K562 (cell line): Measurements from ENCODE around the gene FBRS. TPM values are rescaled to one million over a fixed set of nuclear protein-coding genes. Genes with fewer than 3 reads are reported as not detected.

Source experiments
- ATAC-seq: fragments of 200-7000 bp; cut with Tn5 transposase; 3 replicates; pipeline ENCODE4 v1.9.1; 2020; ENCODE audit warnings: moderate library complexity
- BruUV-seq: library from RNA; stranded (reverse); fragments of 400-500 nt; replicated peaks from 2 replicates; lab custom pipeline; 2021; lab: Mats Ljungman, UMichigan
- CTCF ChIA-PET: fragments of 300-600 bp; formaldehyde crosslinking; extraction: SDS; loops from one replicate; lab custom pipeline; 2021; ENCODE audit warnings: low intra/inter-chr PET ratio; lab: Yijun Ruan, JAX
- POLR2A ChIA-PET: fragments of 300-600, 350-650 bp; sonication (Branson Sonifier 250); formaldehyde crosslinking; extraction: SDS; loops from one replicate; lab custom pipeline; 2021; ENCODE audit warnings: antibody characterized with exemption, inconsistent platforms; lab: Yijun Ruan, JAX
- DNase-seq, 4 experiments: peaks; one replicate each; pipeline versions ENCODE4 v3.0.0 to v3.0.0-alpha.2; 2011 to 2018; ENCODE audit warnings: low spot score in 3 of 4, mixed read lengths in 3 of 4; ENCODE audit errors: extremely low read depth in 1 of 4
- FAIRE-seq: peaks from 2 replicates; lab custom pipeline; 2011; peaks lifted over from hg19 to GRCh38; lab: Jason Lieb, UNC
- H2AFZ ChIP-seq: 2 replicates; pipeline ENCODE4 v1.6.0; 2011; ENCODE audit warnings: low read depth, low read length, control low read depth, inconsistent platforms
- H3K27ac ChIP-seq: fragments of 200-600 bp; 3 replicates; pipeline ENCODE4 v1.8.0; 2011; ENCODE audit warnings: low read depth, mild to moderate bottlenecking, control low read depth, inconsistent platforms, low read length, moderate library complexity, mixed read lengths; ENCODE audit errors: extremely low read depth
- H3K27me3 ChIP-seq, 2 experiments: fragments of 300-600 bp in 1 of 2; 2 replicates in 1 of 2; 3 replicates in 1 of 2; pipeline versions ENCODE4 v1.6.0 to v1.8.0; 2011; ENCODE audit warnings: inconsistent platforms in 2 of 2, low read length in 2 of 2, mild to moderate bottlenecking in 1 of 2, mixed read lengths in 1 of 2, moderate library complexity in 1 of 2; ENCODE audit not compliant: control insufficient read depth in 2 of 2, insufficient read depth in 2 of 2
- H3K36me3 ChIP-seq: fragments of 300-600 bp; 3 replicates; pipeline ENCODE4 v1.8.0; 2011; ENCODE audit warnings: mild to moderate bottlenecking, low read length, inconsistent platforms; ENCODE audit not compliant: control insufficient read depth, insufficient read depth
- H3K4me1 ChIP-seq, 2 experiments: fragments of 200-600 bp in 1 of 2; replicated peaks in 1 of 2; 2 replicates in 1 of 2; 3 replicates in 1 of 2; pipeline versions ENCODE4 v1.5.1 to v1.8.0; 2011; ENCODE audit warnings: inconsistent platforms in 2 of 2, low read length in 2 of 2, mild to moderate bottlenecking in 1 of 2, mixed read lengths in 1 of 2, moderate library complexity in 1 of 2; ENCODE audit not compliant: control insufficient read depth in 2 of 2, insufficient read depth in 2 of 2
- H3K4me2 ChIP-seq: 2 replicates; pipeline ENCODE4 v1.6.1; 2011; ENCODE audit warnings: low read length, control low read depth, inconsistent platforms, mixed read lengths; ENCODE audit not compliant: insufficient read depth
- H3K4me3 ChIP-seq: fragments of 200-600 bp; sonication (generic), shearing (Covaris generic); 2 replicates; pipeline ENCODE4 v1.5.1; 2016; ENCODE audit warnings: control low read depth, inconsistent platforms
- H3K79me2 ChIP-seq: fragments of 200-600 bp; 3 replicates; pipeline ENCODE4 v1.8.0; 2011; ENCODE audit warnings: low read length, inconsistent platforms; ENCODE audit not compliant: control insufficient read depth, insufficient read depth
- H3K9ac ChIP-seq, 2 experiments: 2 replicates each; pipeline versions ENCODE4 v1.6.0 to v1.6.1; 2011; ENCODE audit warnings: low read depth in 2 of 2, low read length in 2 of 2, control low read depth in 1 of 2, inconsistent platforms in 1 of 2, mild to moderate bottlenecking in 1 of 2, mixed read lengths in 1 of 2; ENCODE audit not compliant: insufficient read depth in 1 of 2
- H3K9me1 ChIP-seq: one replicate; pipeline ENCODE4 v1.6.0; 2011; ENCODE audit warnings: inconsistent platforms, mild to moderate bottlenecking, low read length, moderate library complexity; ENCODE audit not compliant: control insufficient read depth, insufficient read depth
- H3K9me3 ChIP-seq: replicated peaks from 2 replicates; pipeline ENCODE4 v1.5.1; 2011; ENCODE audit warnings: low read depth, low read length, inconsistent platforms; ENCODE audit not compliant: control insufficient read depth, insufficient read depth
- H4K20me1 ChIP-seq: replicated peaks from 2 replicates; pipeline ENCODE4 v1.6.1; 2011; ENCODE audit warnings: low read length, inconsistent platforms, mixed read lengths; ENCODE audit not compliant: control insufficient read depth, insufficient read depth
- MEIS2 ChIP-seq: fragments of 450-650 bp; IDR thresholded peaks from 2 replicates; pipeline ENCODE4 v1.6.1; 2014; ENCODE audit warnings: mild to moderate bottlenecking; ENCODE audit not compliant: partially characterized antibody
- RBM14 ChIP-seq: fragments of 200-400 bp; formaldehyde crosslinking; IDR thresholded peaks from 2 replicates; pipeline ENCODE4 v1.6.1; 2018; ENCODE audit warnings: low read depth, mild to moderate bottlenecking, low read length, moderate library complexity, borderline replicate concordance; ENCODE audit not compliant: insufficient read depth
- ZNF23 ChIP-seq: fragments of 250-450 bp; sonication (Bioruptor Pico); IDR thresholded peaks from 2 replicates; pipeline ENCODE4 v1.4.0; 2020; ENCODE audit warnings: mild to moderate bottlenecking
- WGBS: fragments of 100-300 bp; shearing (Covaris generic); methylation state at CpG from one replicate; pipeline ENCODE4 v1.1.6; 2016; ENCODE audit warnings: low coverage, mixed read lengths; ENCODE audit not compliant: insufficient coverage; ENCODE audit errors: missing lambda C conversion rate; 5-methylcytosine and 5-hydroxymethylcytosine counted together
- in situ Hi-C: fragments of 300-500 bp; cut with MboI; formaldehyde crosslinking; loops from 4 replicates; pipeline ENCODE4 v1.15.0; 2018; ENCODE audit warnings: inconsistent platforms, mixed read lengths
- intact Hi-C: fragments of 100-400 bp; cut with micrococcal nuclease; formaldehyde crosslinking; loops from 2 replicates; pipeline ENCODE4 v1.14.2; 2022
- polyA plus RNA-seq, 8 experiments: library from polyadenylated mRNA; depleted of rRNA in 4 of 8; stranded (reverse) in 5 of 8; unstranded in 3 of 8; fragments of >200 nt; fragmentation: Nextera tagmentation in 2 of 8; fragmentation: Illumina TruSeq in 1 of 8; extraction: Ambion mirVana in 2 of 8; extraction: Trizol in 1 of 8; gene quantifications; 2 replicates each; pipeline versions ENCODE4 v1.2.1 to v1.2.3, GENCODE V29; 2011 to 2014; ENCODE audit warnings: inconsistent platforms in 1 of 8, missing spikeins in 1 of 8
- total RNA-seq, 7 experiments: library from RNA; depleted of rRNA in 6 of 7; stranded (reverse); fragments of >200 nt in 6 of 7; fragmentation: Illumina TruSeq in 2 of 7; extraction: Trizol in 2 of 7; gene quantifications; 2 replicates each; pipeline versions ENCODE4 v1.2.1 to v1.2.3, GENCODE V29; 2011 to 2021; ENCODE audit warnings: low replicate concordance in 1 of 7
- TF ChIP-seq, protein P1 (sequence below): fragments of 450-650 bp; IDR thresholded peaks from 2 replicates; pipeline ENCODE4 v1.6.1; 2018; ENCODE audit not compliant: partially characterized antibody
- TF ChIP-seq, protein P2 (sequence below): fragments of 450-650 bp; IDR thresholded peaks from 2 replicates; pipeline ENCODE4 v1.6.1; 2016
- TF ChIP-seq, protein P3 (sequence below), 3 experiments: fragments of 200-800 bp in 1 of 3; fragments of 250-450 bp in 1 of 3; fragments of 450-650 bp in 1 of 3; sonication (Bioruptor Pico) in 1 of 3; sonication (Bioruptor generic) in 1 of 3; formaldehyde crosslinking in 1 of 3; IDR thresholded peaks; 2 replicates each; pipeline versions ENCODE4 v1.6.1 to v1.8.0; 2016 to 2022; ENCODE audit warnings: mild to moderate bottlenecking in 2 of 3, missing genetic modification characterization in 2 of 3, missing compliant biosample characterization in 1 of 3, moderate library complexity in 1 of 3

FBRS gene
- total and polyA plus RNA-seq, 9 of the 15 experiments (the other 6 are each of a cell fraction or from before 2014, with no cell fraction given), result 0.32 to 59.5 (median 13.1) TPM

DNA sequence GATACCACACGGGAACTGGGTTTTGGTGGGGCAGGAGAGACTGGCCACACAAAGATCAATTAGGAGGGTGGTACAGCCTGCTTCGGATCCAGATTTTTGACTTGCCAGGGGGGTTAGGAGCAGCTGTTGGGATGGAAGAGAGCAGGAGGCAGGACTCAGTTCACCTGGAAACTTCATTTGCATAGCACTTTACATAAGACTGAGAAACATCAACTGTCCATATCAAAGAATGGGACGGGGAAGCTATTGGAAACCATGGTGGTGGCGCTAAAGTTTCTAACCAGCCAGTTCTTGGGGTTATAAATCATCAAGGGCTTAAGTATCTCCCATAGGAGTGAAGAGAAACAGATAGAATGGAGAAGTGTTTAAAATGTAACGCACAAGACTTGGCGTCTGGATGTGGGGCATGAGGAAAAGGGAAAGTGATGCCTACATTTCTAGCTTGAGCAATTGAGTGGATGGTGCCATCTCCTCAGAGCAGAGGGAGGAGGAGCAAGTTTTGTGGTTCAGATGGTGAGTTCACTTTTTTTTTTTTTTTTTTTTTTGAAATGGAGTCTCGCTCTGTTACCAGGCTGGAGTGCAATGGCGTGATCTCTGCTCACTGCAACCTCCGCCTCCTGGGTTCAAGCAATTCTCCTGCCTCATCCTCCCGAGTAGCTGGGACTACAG lies 34.3 kb downstream of the FBRS start:
- ChIA-PET POLR2A (interaction anchor here (0.8 to 1.5 kb wide), 5 partner anchors 8 to 297 kb away, joined by 3 to 6 read pairs (median 3); partner anchors contain the start of gene ZNF48), CTCF (no interaction called here)
- H3K9ac ChIP-seq, result peak overlapping the region in 1 of 2 experiments; percentile 45; a peak in 1 of 4 replicates

More for the DNA sequence above, 34.3 kb downstream of the FBRS start:
- DNase-seq (peak in 1 of 4 experiments; percentile 4), FAIRE-seq (no peak), ATAC-seq (no peak)
- H3K4me3 ChIP-seq, result no peak overlapping the region
- H2AFZ ChIP-seq, result peak overlapping the region; percentile 66
- no peaks in the 10 kb centered on the region for H3K36me3 ChIP-seq
- H4K20me1 ChIP-seq, result no peaks in the 10 kb centered on the region
- in situ Hi-C loops (no loop called here), intact Hi-C loops (loop anchor here (10.0 kb wide), 1 partner anchor 158 kb away; the partner anchor contains the start of gene ZNF747)
- TF ChIP-seq MEIS2, result peak; percentile 13
- TF ChIP-seq, protein P1, sequence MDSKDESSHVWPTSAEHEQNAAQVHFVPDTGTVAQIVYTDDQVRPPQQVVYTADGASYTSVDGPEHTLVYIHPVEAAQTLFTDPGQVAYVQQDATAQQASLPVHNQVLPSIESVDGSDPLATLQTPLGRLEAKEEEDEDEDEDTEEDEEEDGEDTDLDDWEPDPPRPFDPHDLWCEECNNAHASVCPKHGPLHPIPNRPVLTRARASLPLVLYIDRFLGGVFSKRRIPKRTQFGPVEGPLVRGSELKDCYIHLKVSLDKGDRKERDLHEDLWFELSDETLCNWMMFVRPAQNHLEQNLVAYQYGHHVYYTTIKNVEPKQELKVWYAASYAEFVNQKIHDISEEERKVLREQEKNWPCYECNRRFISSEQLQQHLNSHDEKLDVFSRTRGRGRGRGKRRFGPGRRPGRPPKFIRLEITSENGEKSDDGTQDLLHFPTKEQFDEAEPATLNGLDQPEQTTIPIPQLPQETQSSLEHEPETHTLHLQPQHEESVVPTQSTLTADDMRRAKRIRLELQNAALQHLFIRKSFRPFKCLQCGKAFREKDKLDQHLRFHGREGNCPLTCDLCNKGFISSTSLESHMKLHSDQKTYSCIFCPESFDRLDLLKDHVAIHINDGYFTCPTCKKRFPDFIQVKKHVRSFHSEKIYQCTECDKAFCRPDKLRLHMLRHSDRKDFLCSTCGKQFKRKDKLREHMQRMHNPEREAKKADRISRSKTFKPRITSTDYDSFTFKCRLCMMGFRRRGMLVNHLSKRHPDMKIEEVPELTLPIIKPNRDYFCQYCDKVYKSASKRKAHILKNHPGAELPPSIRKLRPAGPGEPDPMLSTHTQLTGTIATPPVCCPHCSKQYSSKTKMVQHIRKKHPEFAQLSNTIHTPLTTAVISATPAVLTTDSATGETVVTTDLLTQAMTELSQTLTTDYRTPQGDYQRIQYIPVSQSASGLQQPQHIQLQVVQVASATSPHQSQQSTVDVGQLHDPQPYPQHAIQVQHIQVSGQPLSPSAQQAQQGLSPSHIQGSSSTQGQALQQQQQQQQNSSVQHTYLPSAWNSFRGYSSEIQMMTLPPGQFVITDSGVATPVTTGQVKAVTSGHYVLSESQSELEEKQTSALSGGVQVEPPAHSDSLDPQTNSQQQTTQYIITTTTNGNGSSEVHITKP, result peak; percentile 7
- no peak for TF ChIP-seq RBM14
- TF ChIP-seq, protein P2, sequence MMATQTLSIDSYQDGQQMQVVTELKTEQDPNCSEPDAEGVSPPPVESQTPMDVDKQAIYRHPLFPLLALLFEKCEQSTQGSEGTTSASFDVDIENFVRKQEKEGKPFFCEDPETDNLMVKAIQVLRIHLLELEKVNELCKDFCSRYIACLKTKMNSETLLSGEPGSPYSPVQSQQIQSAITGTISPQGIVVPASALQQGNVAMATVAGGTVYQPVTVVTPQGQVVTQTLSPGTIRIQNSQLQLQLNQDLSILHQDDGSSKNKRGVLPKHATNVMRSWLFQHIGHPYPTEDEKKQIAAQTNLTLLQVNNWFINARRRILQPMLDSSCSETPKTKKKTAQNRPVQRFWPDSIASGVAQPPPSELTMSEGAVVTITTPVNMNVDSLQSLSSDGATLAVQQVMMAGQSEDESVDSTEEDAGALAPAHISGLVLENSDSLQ, result peak; percentile 45
- TF ChIP-seq, protein P3, sequence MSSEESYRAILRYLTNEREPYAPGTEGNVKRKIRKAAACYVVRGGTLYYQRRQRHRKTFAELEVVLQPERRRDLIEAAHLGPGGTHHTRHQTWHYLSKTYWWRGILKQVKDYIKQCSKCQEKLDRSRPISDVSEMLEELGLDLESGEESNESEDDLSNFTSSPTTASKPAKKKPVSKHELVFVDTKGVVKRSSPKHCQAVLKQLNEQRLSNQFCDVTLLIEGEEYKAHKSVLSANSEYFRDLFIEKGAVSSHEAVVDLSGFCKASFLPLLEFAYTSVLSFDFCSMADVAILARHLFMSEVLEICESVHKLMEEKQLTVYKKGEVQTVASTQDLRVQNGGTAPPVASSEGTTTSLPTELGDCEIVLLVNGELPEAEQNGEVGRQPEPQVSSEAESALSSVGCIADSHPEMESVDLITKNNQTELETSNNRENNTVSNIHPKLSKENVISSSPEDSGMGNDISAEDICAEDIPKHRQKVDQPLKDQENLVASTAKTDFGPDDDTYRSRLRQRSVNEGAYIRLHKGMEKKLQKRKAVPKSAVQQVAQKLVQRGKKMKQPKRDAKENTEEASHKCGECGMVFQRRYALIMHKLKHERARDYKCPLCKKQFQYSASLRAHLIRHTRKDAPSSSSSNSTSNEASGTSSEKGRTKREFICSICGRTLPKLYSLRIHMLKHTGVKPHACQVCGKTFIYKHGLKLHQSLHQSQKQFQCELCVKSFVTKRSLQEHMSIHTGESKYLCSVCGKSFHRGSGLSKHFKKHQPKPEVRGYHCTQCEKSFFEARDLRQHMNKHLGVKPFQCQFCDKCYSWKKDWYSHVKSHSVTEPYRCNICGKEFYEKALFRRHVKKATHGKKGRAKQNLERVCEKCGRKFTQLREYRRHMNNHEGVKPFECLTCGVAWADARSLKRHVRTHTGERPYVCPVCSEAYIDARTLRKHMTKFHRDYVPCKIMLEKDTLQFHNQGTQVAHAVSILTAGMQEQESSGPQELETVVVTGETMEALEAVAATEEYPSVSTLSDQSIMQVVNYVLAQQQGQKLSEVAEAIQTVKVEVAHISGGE (CRISPR knock-in tag; IDR thresholded peaks at IDR 0.05), result 0 out of 6 replicates have a peak, but pooled peaks of 1 of the 3 experiments have one; percentile 24
- TF ChIP-seq ZNF23 (CRISPR knock-in tag), result no peak
- H3K4me2 ChIP-seq, result peak overlapping the region; percentile 27; the same call in 1 of the 2 replicates
- H3K27ac ChIP-seq, result no peak overlapping the region
- no peaks in the 10 kb centered on the region for H3K27me3 ChIP-seq
- BruUV-seq, result no TSS peak
- H3K9me3 ChIP-seq, result no peaks in the 10 kb centered on the region
- no peaks in the 10 kb centered on the region for H3K79me2 ChIP-seq
- 56% methylated on average over 7 of the region's 10 CpGs for WGBS
- peaks cover 19 to 28% of the 10 kb centered on the region in 2 experiments for H3K4me1 ChIP-seq
- no peaks in the 10 kb centered on the region for H3K9me1 ChIP-seq
